HS-5 (cell line): ENCODE results near the gene LINGO1.

Experiments used
- DNase-seq: peaks from one replicate; pipeline ENCODE4 v3.0.0-alpha.2; 2012; ENCODE audit warnings: low read depth

The LINGO1 gene

GRCh38 chr15:77571741-77572140, 61.0 kb downstream of the LINGO1 start:
- DNase-seq, result no peak

- DNase-seq, result no peak
Observed at GRCh38 chr15:77571181-77571580, 61.5 kb downstream of the LINGO1 start.

GRCh38 chr15:77569729-77570125, 63.0 kb downstream of the LINGO1 start:
- DNase-seq, result no peak

- DNase-seq, result no peak
Observed at GRCh38 chr15:77568973-77569728, 63.6 kb downstream of the LINGO1 start.

GRCh38 chr15:77568014-77568972, 64.4 kb downstream of the LINGO1 start:
- no peak for DNase-seq

GRCh38 chr15:77567202-77567601, 65.5 kb downstream of the LINGO1 start:
- no peak for DNase-seq

- DNase-seq, result no peak
Observed at GRCh38 chr15:77566092-77566491, 66.6 kb downstream of the LINGO1 start.

- no peak for DNase-seq
Observed at GRCh38 chr15:77565378-77565915, 67.3 kb downstream of the LINGO1 start.

GRCh38 chr15:77564938-77565337, 67.8 kb downstream of the LINGO1 start:
- no peak for DNase-seq

- no peak for DNase-seq
Observed at GRCh38 chr15:77564341-77564740, 68.4 kb downstream of the LINGO1 start.

- DNase-seq, result no peak
Observed at GRCh38 chr15:77563623-77564156, 69.0 kb downstream of the LINGO1 start.
